IPS DF 4.7 (cell line): ENCODE results near the gene LRRC37B.
"Not testable (repeated sequence)": the region's sequence is repeated elsewhere in the genome, so short reads cannot be mapped to it uniquely, and the experiment has no call there.

ENCODE experiments used
- DNase-seq: peaks from one replicate; pipeline ENCODE4 v3.0.0-alpha.2; 2013; ENCODE audit warnings: low spot score; ENCODE audit errors: extremely low read depth

The LRRC37B gene

GRCh38 chr17:32041306-32041875, 34.2 kb downstream of the LRRC37B start:
- DNase-seq = not testable (repeated sequence)

GRCh38 chr17:32042266-32042665, 35.1 kb downstream of the LRRC37B start:
- DNase-seq = not testable (repeated sequence)

GRCh38 chr17:32045611-32046010, 38.4 kb downstream of the LRRC37B start:
- not testable (repeated sequence) for DNase-seq

- not testable (repeated sequence) for DNase-seq
Observed at GRCh38 chr17:32047663-32048062, 40.5 kb downstream of the LRRC37B start.

- DNase-seq = not testable (repeated sequence)
Observed at GRCh38 chr17:32054985-32055384, 47.8 kb downstream of the LRRC37B start.

- not testable (repeated sequence) for DNase-seq
Observed at GRCh38 chr17:32055425-32055824, 48.2 kb downstream of the LRRC37B start.

- DNase-seq = not testable (repeated sequence)
Observed at GRCh38 chr17:32056500-32056899, 49.3 kb downstream of the LRRC37B start.

GRCh38 chr17:32057460-32058105, 50.4 kb downstream of the LRRC37B start:
- not testable (repeated sequence) for DNase-seq

GRCh38 chr17:32060695-32061094, 53.5 kb downstream of the LRRC37B start:
- not testable (repeated sequence) for DNase-seq

- DNase-seq = not testable (repeated sequence)
Observed at GRCh38 chr17:32061840-32062239, 54.7 kb downstream of the LRRC37B start.

GRCh38 chr17:32064091-32064490, 56.9 kb downstream of the LRRC37B start:
- DNase-seq = not testable (repeated sequence)

- DNase-seq = not testable (repeated sequence)
Observed at GRCh38 chr17:32066123-32066680, 59.0 kb downstream of the LRRC37B start.

GRCh38 chr17:32066863-32067642, 59.9 kb downstream of the LRRC37B start:
- not testable (repeated sequence) for DNase-seq

GRCh38 chr17:32069067-32069466, 61.9 kb downstream of the LRRC37B start:
- DNase-seq = not testable (repeated sequence)

- DNase-seq = not testable (repeated sequence)
Observed at GRCh38 chr17:32071961-32072360, 64.8 kb downstream of the LRRC37B start.

- not testable (repeated sequence) for DNase-seq
Observed at GRCh38 chr17:32073131-32073530, 65.9 kb downstream of the LRRC37B start.

- not testable (repeated sequence) for DNase-seq
Observed at GRCh38 chr17:32079753-32080152, 72.6 kb downstream of the LRRC37B start.

- not testable (repeated sequence) for DNase-seq
Observed at GRCh38 chr17:32083550-32083979, 76.4 kb downstream of the LRRC37B start.

- not testable (repeated sequence) for DNase-seq
Observed at GRCh38 chr17:32084003-32084941, 77.1 kb downstream of the LRRC37B start.
